HUES6 (cell line): ENCODE data around the gene EPN3.
A peak's percentile ranks its signal among the peaks of the same experiment; 100 is the strongest.

Experiments used
- H3K27ac ChIP-seq: 2 replicates; pipeline ENCODE4 v1.7.0; 2013; ENCODE audit warnings: low read depth, mild to moderate bottlenecking, low read length, inconsistent platforms
- H3K27me3 ChIP-seq: 2 replicates; pipeline ENCODE4 v1.6.1; 2013; ENCODE audit warnings: low read length; ENCODE audit not compliant: control insufficient read depth, insufficient read depth
- H3K36me3 ChIP-seq: 2 replicates; pipeline ENCODE4 v1.6.1; 2013; ENCODE audit warnings: low read length; ENCODE audit not compliant: control insufficient read depth, insufficient read depth
- H3K4me1 ChIP-seq: 2 replicates; pipeline ENCODE4 v1.6.1; 2013; ENCODE audit warnings: low read length; ENCODE audit not compliant: control insufficient read depth, insufficient read depth
- H3K4me3 ChIP-seq: 2 replicates; pipeline ENCODE4 v1.5.1; 2013; ENCODE audit warnings: low read depth, low read length
- H3K9ac ChIP-seq: one replicate; pipeline ENCODE4 v1.6.1; 2013; ENCODE audit warnings: mild to moderate bottlenecking, low read length
- H3K9me3 ChIP-seq: 2 replicates; pipeline ENCODE4 v1.6.1; 2013; ENCODE audit warnings: low read depth, low read length; ENCODE audit not compliant: control insufficient read depth, insufficient read depth

The EPN3 gene

GRCh38 chr17:50523208-50523607 lies 9.3 kb upstream of the EPN3 start:
- H3K27ac ChIP-seq = no peak overlapping the region
- H3K27me3 ChIP-seq = no peaks in the 10 kb centered on the region
- H3K4me1 ChIP-seq = peaks cover 5% of the 10 kb centered on the region; the same call in 1 of the 2 replicates
- no peaks in the 10 kb centered on the region for H3K9me3 ChIP-seq
- no peak overlapping the region for H3K4me3 ChIP-seq
- no peaks in the 10 kb centered on the region for H3K36me3 ChIP-seq
- H3K9ac ChIP-seq = no peak overlapping the region

GRCh38 chr17:50524838-50525237 lies 7.7 kb upstream of the EPN3 start:
- no peaks in the 10 kb centered on the region for H3K36me3 ChIP-seq
- no peaks in the 10 kb centered on the region; the same call in 1 of the 2 replicates for H3K4me1 ChIP-seq
- H3K9ac ChIP-seq = no peak overlapping the region
- no peak overlapping the region for H3K4me3 ChIP-seq
- H3K9me3 ChIP-seq = no peaks in the 10 kb centered on the region
- H3K27ac ChIP-seq = no peak overlapping the region
- H3K27me3 ChIP-seq = peaks cover 3% of the 10 kb centered on the region; the same call in 1 of the 2 replicates

GRCh38 chr17:50527155-50527762 lies 5.3 kb upstream of the EPN3 start:
- Histone ChIP-seq H3K4me1 (peaks cover 5% of the 10 kb centered on the region), H3K27me3 (peaks cover 17% of the 10 kb centered on the region), H3K4me3 (no peak overlapping the region), H3K9me3 (no peaks in the 10 kb centered on the region), H3K27ac (no peak overlapping the region), H3K9ac (no peak overlapping the region), H3K36me3 (no peaks in the 10 kb centered on the region)

GRCh38 chr17:50527949-50528474 lies 4.5 kb upstream of the EPN3 start:
- H3K27ac ChIP-seq = no peak overlapping the region
- H3K4me3 ChIP-seq = no peak overlapping the region
- H3K27me3 ChIP-seq = peaks cover 25% of the 10 kb centered on the region
- no peaks in the 10 kb centered on the region for H3K36me3 ChIP-seq
- no peak overlapping the region for H3K9ac ChIP-seq
- H3K9me3 ChIP-seq = no peaks in the 10 kb centered on the region
- peaks cover 7% of the 10 kb centered on the region for H3K4me1 ChIP-seq

GRCh38 chr17:50529849-50530248 lies 2.7 kb upstream of the EPN3 start:
- no peak overlapping the region for H3K9ac ChIP-seq
- no peak overlapping the region for H3K27ac ChIP-seq
- H3K4me1 ChIP-seq = peaks cover 19% of the 10 kb centered on the region
- no peaks in the 10 kb centered on the region for H3K36me3 ChIP-seq
- no peaks in the 10 kb centered on the region for H3K9me3 ChIP-seq
- H3K4me3 ChIP-seq = no peak overlapping the region
- H3K27me3 ChIP-seq = peaks cover 43% of the 10 kb centered on the region

- H3K4me1 ChIP-seq = peaks cover 19% of the 10 kb centered on the region
- no peak overlapping the region for H3K27ac ChIP-seq
- H3K27me3 ChIP-seq = peaks cover 47% of the 10 kb centered on the region
- no peaks in the 10 kb centered on the region for H3K36me3 ChIP-seq
- no peak overlapping the region for H3K9ac ChIP-seq
- H3K4me3 ChIP-seq = no peak overlapping the region
- H3K9me3 ChIP-seq = no peaks in the 10 kb centered on the region
Measured at GRCh38 chr17:50531428-50532025, 1.0 kb upstream of the EPN3 start.

- no peaks in the 10 kb centered on the region for H3K9me3 ChIP-seq
- H3K4me1 ChIP-seq = peaks cover 20% of the 10 kb centered on the region
- H3K27ac ChIP-seq = no peak overlapping the region
- H3K9ac ChIP-seq = peak overlapping the region; percentile 7
- H3K27me3 ChIP-seq = peaks cover 47% of the 10 kb centered on the region
- peak overlapping the region; percentile 80 for H3K4me3 ChIP-seq
- no peaks in the 10 kb centered on the region for H3K36me3 ChIP-seq
Measured at GRCh38 chr17:50533185-50533584, 650 bp downstream of the EPN3 start.

GRCh38 chr17:50533720-50534148 lies 1.2 kb downstream of the EPN3 start:
- Histone ChIP-seq H3K9ac (peak overlapping the region; percentile 7), H3K4me3 (peak overlapping the region; percentile 80)

GRCh38 chr17:50534222-50534978 lies 1.9 kb downstream of the EPN3 start:
- H3K4me3 ChIP-seq = peak overlapping the region; percentile 80
- no peaks in the 10 kb centered on the region for H3K36me3 ChIP-seq
- H3K9ac ChIP-seq = no peak overlapping the region
- peaks cover 29% of the 10 kb centered on the region for H3K4me1 ChIP-seq
- H3K27ac ChIP-seq = no peak overlapping the region
- peaks cover 47% of the 10 kb centered on the region for H3K27me3 ChIP-seq
- H3K9me3 ChIP-seq = no peaks in the 10 kb centered on the region

More at GRCh38 chr17:50533720-50534148, 1.2 kb downstream of the EPN3 start:
- Histone ChIP-seq H3K27me3 (peaks cover 47% of the 10 kb centered on the region), H3K9me3 (no peaks in the 10 kb centered on the region), H3K27ac (no peak overlapping the region), H3K36me3 (no peaks in the 10 kb centered on the region), H3K4me1 (peaks cover 26% of the 10 kb centered on the region)

- no peak overlapping the region for H3K9ac ChIP-seq
- no peak overlapping the region for H3K4me3 ChIP-seq
- no peaks in the 10 kb centered on the region for H3K9me3 ChIP-seq
- no peak overlapping the region for H3K27ac ChIP-seq
- no peaks in the 10 kb centered on the region for H3K36me3 ChIP-seq
- peaks cover 43% of the 10 kb centered on the region for H3K27me3 ChIP-seq
- H3K4me1 ChIP-seq = peaks cover 31% of the 10 kb centered on the region
Measured at GRCh38 chr17:50534979-50535326, 2.4 kb downstream of the EPN3 start.

- Histone ChIP-seq H3K4me3 (no peak overlapping the region), H3K4me1 (peaks cover 35% of the 10 kb centered on the region), H3K36me3 (no peaks in the 10 kb centered on the region), H3K27me3 (peaks cover 42% of the 10 kb centered on the region), H3K9me3 (no peaks in the 10 kb centered on the region), H3K27ac (no peak overlapping the region), H3K9ac (no peak overlapping the region)
Measured at GRCh38 chr17:50535407-50535806, 2.9 kb downstream of the EPN3 start.
